Pancreas (tissue), 10 donors: ENCODE measurements around the gene WBP1. TPM values are rescaled to one million over a fixed set of nuclear protein-coding genes. Genes with fewer than 3 reads are reported as not detected.

Source experiments
- ATAC-seq, 4 donors: fragments of 200-7000 bp; cut with Tn5 transposase; one replicate each; pipeline versions ENCODE4 v1.8.0 to v1.9.1; 2020; ENCODE audit warnings: mild to moderate bottlenecking in 4 of 4, moderate library complexity in 4 of 4
- DNase-seq, 6 donors: peaks; one replicate each; pipeline ENCODE4 v3.0.0-alpha.2; 2020
- FAIRE-seq: peaks from 2 replicates; lab custom pipeline; 2012; peaks lifted over from hg19 to GRCh38; lab: Jason Lieb, UNC
- H3K27ac ChIP-seq, 4 donors: fragments of 200-600 bp; sonication (generic); 1 replicate in 3 of 4; 2 replicates in 1 of 4; pipeline versions ENCODE4 v1.5.0 to v1.8.0; 2020
- H3K27me3 ChIP-seq, 4 donors: fragments of 200-600 bp; one replicate each; pipeline ENCODE4 v1.8.0; 2021
- H3K36me3 ChIP-seq, 3 donors: fragments of 200-600 bp; sonication (generic) in 1 of 3; one replicate each; pipeline versions ENCODE4 v1.5.0 to v1.8.0; 2020 to 2021
- H3K4me1 ChIP-seq, 3 donors: fragments of 200-600 bp; one replicate each; pipeline ENCODE4 v1.8.0; 2021
- H3K4me3 ChIP-seq, 4 donors: fragments of 200-600 bp; sonication (generic) in 2 of 4; one replicate each; pipeline versions ENCODE4 v1.5.0 to v1.8.0; 2020 to 2021
- H3K9me3 ChIP-seq, 4 donors: fragments of 200-600 bp; one replicate each; pipeline ENCODE4 v1.8.0; 2021
- CTCF ChIP-seq, 4 donors: fragments of 200-600 bp; sonication (generic) in 3 of 4; IDR thresholded peaks; one replicate each; pipeline versions ENCODE4 v1.5.0 to v1.8.0; 2021; ENCODE audit warnings: antibody characterized with exemption in 4 of 4
- WGBS, 2 donors: extraction: QIAGEN DNeasy Blood & Tissue Kit; methylation state at CpG; one replicate each; pipeline ENCODE4 v1.1.7; 2013; 5-methylcytosine and 5-hydroxymethylcytosine counted together
- intact Hi-C, 3 donors: fragments of 100-400 bp; cut with DNase I; formaldehyde crosslinking; loops; one replicate each; pipeline versions ENCODE4 v1.11.1 to v1.14.2; 2022
- polyA plus RNA-seq, 2 donors: library from polyadenylated mRNA; stranded (reverse); fragments of 200-250 nt; gene quantifications; one replicate each; pipeline ENCODE4 v1.2.3, GENCODE V29; 2013
- total RNA-seq, 6 donors: library from RNA; stranded (reverse); fragmentation: NEBNext Ultra II Directional in 4 of 6; extraction: Animal tissue kit (Norgen Biotek cat#: 25700) in 4 of 6; gene quantifications; one replicate each; pipeline versions ENCODE4 v1.2.1 to v1.2.4, GENCODE V29; 2021 to 2023
- donor health status: healthy with polysubstance abuse.
- donor health status: DM: no; HTN: no; CAD: no; lungs with moderate emphysema.
- donor health status: DM: no; HTN: no; CAD: no.
- donor health status: control.
- donor health status: control.
- donor health status: Bipolar disorder and iron deficiency.
- donor health status: DM: yes; HTN: yes; CAD: no.
- donor health status: DM: no; HTN: no; CAD: no.
- donor health status: DM: no; HTN: no; CAD: no.
- donor health status: DM: yes; HTN: yes; CAD: no.

Gene WBP1
- total and polyA plus RNA-seq, 8 donors, result 29.1 to 149 (median 44.7) TPM

- Histone ChIP-seq H3K4me3 (no peak overlapping the region), H3K9me3 (no peaks in the 10 kb centered on the region), H3K4me1 (peaks cover 0 to 17% (median 9%) of the 10 kb centered on the region in 3 donors), H3K36me3 (peaks cover 0 to 10% (median 3%) of the 10 kb centered on the region in 3 donors), H3K27me3 (no peaks in the 10 kb centered on the region), H3K27ac (no peak overlapping the region)
- intact Hi-C loops, result no loop called here
- FAIRE-seq, result no peak
- 83 to 87% methylated on average over 43 of the region's 43 CpGs for WGBS, 2 donors
- no peak for DNase-seq
- no peak for TF ChIP-seq CTCF (IDR thresholded peaks at IDR 0.05)
- ATAC-seq, result no peak
Measured at GRCh38 chr2:74436111-74436805, 22.0 kb upstream of the WBP1 start.

GRCh38 chr2:74436848-74437695, 21.2 kb upstream of the WBP1 start:
- TF ChIP-seq CTCF (IDR thresholded peaks at IDR 0.05), result no peak
- 80 to 81% methylated on average over 6 of the region's 6 CpGs for WGBS, 2 donors
- Histone ChIP-seq H3K36me3 (peaks cover 0 to 2% (median 0%) of the 10 kb centered on the region in 3 donors), H3K27me3 (no peaks in the 10 kb centered on the region), H3K4me1 (peaks cover 0 to 17% (median 9%) of the 10 kb centered on the region in 3 donors), H3K4me3 (no peak overlapping the region), H3K9me3 (no peaks in the 10 kb centered on the region), H3K27ac (no peak overlapping the region)
- ATAC-seq, result no peak
- DNase-seq, result no peak
- no peak for FAIRE-seq
- intact Hi-C loops, result no loop called here

- Histone ChIP-seq H3K27ac (no peak overlapping the region), H3K9me3 (no peaks in the 10 kb centered on the region), H3K36me3 (no peaks in the 10 kb centered on the region), H3K4me3 (no peak overlapping the region), H3K4me1 (peaks cover 0 to 22% (median 9%) of the 10 kb centered on the region in 3 donors), H3K27me3 (no peaks in the 10 kb centered on the region)
- no peak for TF ChIP-seq CTCF (IDR thresholded peaks at IDR 0.05)
- DNase-seq, result no peak
- intact Hi-C loops, result no loop called here
- no peak for ATAC-seq
- no peak for FAIRE-seq
- 95 to 100% methylated on average over 1 of the region's 1 CpG for WGBS, 2 donors
Measured at GRCh38 chr2:74438248-74438647, 20.0 kb upstream of the WBP1 start.

- no peak for ATAC-seq
- no peak for FAIRE-seq
- WGBS, 2 donors, result 22 to 23% methylated on average over 3 of the region's 3 CpGs
- Histone ChIP-seq H3K4me1 (peaks cover 0 to 22% (median 9%) of the 10 kb centered on the region in 3 donors), H3K9me3 (no peaks in the 10 kb centered on the region), H3K4me3 (peak overlapping the region; percentile 70 to 80 (median 74)), H3K27me3 (no peaks in the 10 kb centered on the region), H3K36me3 (no peaks in the 10 kb centered on the region), H3K27ac (peak overlapping the region in 2 of 4 donors; percentile 99)
- TF ChIP-seq CTCF (IDR thresholded peaks at IDR 0.05), result no peak
- intact Hi-C loops, result no loop called here
- DNase-seq, result no peak
Measured at GRCh38 chr2:74439373-74439772, 18.9 kb upstream of the WBP1 start.
